T-cell (primary cell): Measurements from ENCODE around the gene GUCA2A. TPM values are rescaled to one million over a fixed set of nuclear protein-coding genes. Genes with fewer than 3 reads are reported as not detected.

Source experiments
- ATAC-seq, 4 experiments: fragments of 200-7000 bp in 3 of 4; fragments of 150-1000 bp in 1 of 4; cut with Tn5 transposase; replicated peaks in 1 of 4; 1 replicate in 3 of 4; 2 replicates in 1 of 4; pipeline ENCODE4 v1.10.0; 2021; ENCODE audit warnings: moderate library complexity in 3 of 4, mild to moderate bottlenecking in 2 of 4, moderate number of reproducible peaks in 1 of 4
- CTCF ChIA-PET, 2 donors: fragments of 300-600 bp; sonication (Branson Sonifier 250); formaldehyde crosslinking; loops; one replicate each; lab custom pipeline; 2022; ENCODE audit warnings: antibody characterized with exemption in 2 of 2; lab: Charles Lee
- POLR2A ChIA-PET, 2 donors: fragments of 300-600 bp; sonication (Branson Sonifier 250); formaldehyde crosslinking; loops; one replicate each; lab custom pipeline; 2022; ENCODE audit warnings: antibody characterized with exemption in 2 of 2; lab: Charles Lee
- DNase-seq, 35 experiments: peaks; one replicate each; pipeline versions ENCODE4 v3.0.0 to v3.0.0-alpha.2; 2013 to 2023
- H3K27ac ChIP-seq: one replicate; pipeline ENCODE4 v1.5.1; 2013; ENCODE audit warnings: low read length
- H3K27me3 ChIP-seq, 2 experiments: replicated peaks in 1 of 2; 1 replicate in 1 of 2; 2 replicates in 1 of 2; pipeline versions ENCODE4 v1.6.1 to v1.7.0; 2013; ENCODE audit warnings: low read length in 1 of 2, mixed read lengths in 1 of 2; ENCODE audit not compliant: control insufficient read depth in 2 of 2, insufficient read depth in 2 of 2; ENCODE audit errors: extremely low read depth in 1 of 2
- H3K36me3 ChIP-seq, 2 donors: 1 replicate in 1 of 2; 2 replicates in 1 of 2; pipeline versions ENCODE4 v1.6.1 to v1.7.0; 2013; ENCODE audit warnings: low read length in 1 of 2; ENCODE audit not compliant: control insufficient read depth in 2 of 2, insufficient read depth in 1 of 2; ENCODE audit errors: extremely low read depth in 1 of 2
- H3K4me1 ChIP-seq, 2 experiments: 1 replicate in 1 of 2; 2 replicates in 1 of 2; pipeline versions ENCODE4 v1.6.1 to v1.7.0; 2013; ENCODE audit warnings: low read length in 2 of 2, mixed read lengths in 1 of 2; ENCODE audit not compliant: insufficient read depth in 2 of 2, control insufficient read depth in 1 of 2; ENCODE audit errors: extremely low read depth in 1 of 2
- H3K4me3 ChIP-seq, 2 donors: 1 replicate in 1 of 2; 2 replicates in 1 of 2; pipeline versions ENCODE4 v1.5.1 to v1.7.0; 2013; ENCODE audit warnings: mild to moderate bottlenecking in 2 of 2, low read length in 1 of 2, moderate library complexity in 1 of 2; ENCODE audit not compliant: control insufficient read depth in 1 of 2; ENCODE audit errors: extremely low read depth in 1 of 2
- H3K9me3 ChIP-seq: 2 replicates; pipeline ENCODE4 v1.7.0; 2013
- H3K27ac Mint-ChIP-seq, 2 donors: one replicate each; pipeline ENCODE4 v1.8.0; 2020 to 2021; ENCODE audit warnings: mild to moderate bottlenecking in 2 of 2, mixed read lengths in 2 of 2
- H3K27me3 Mint-ChIP-seq, 2 donors: one replicate each; pipeline ENCODE4 v1.8.0; 2021 to 2022; ENCODE audit warnings: mixed read lengths in 2 of 2
- H3K36me3 Mint-ChIP-seq: one replicate; pipeline ENCODE4 v1.8.0; 2021; ENCODE audit warnings: mixed read lengths
- H3K4me1 Mint-ChIP-seq, 3 donors: one replicate each; pipeline ENCODE4 v1.8.0; 2020 to 2022; ENCODE audit warnings: mixed read lengths in 3 of 3, mild to moderate bottlenecking in 1 of 3
- H3K4me3 Mint-ChIP-seq, 3 donors: one replicate each; pipeline ENCODE4 v1.8.0; 2020 to 2022; ENCODE audit warnings: mild to moderate bottlenecking in 3 of 3, mixed read lengths in 3 of 3, moderate library complexity in 3 of 3
- H3K9me3 Mint-ChIP-seq, 3 donors: one replicate each; pipeline ENCODE4 v1.8.0; 2020 to 2022; ENCODE audit warnings: mixed read lengths in 3 of 3
- WGBS: methylation state at CpG from one replicate; pipeline ENCODE4 v1.1.5; 2013; ENCODE audit warnings: missing lambda C conversion rate; ENCODE audit not compliant: insufficient coverage; 5-methylcytosine and 5-hydroxymethylcytosine counted together
- total RNA-seq, 35 experiments: library from RNA in 6 of 35; stranded (reverse) in 6 of 35; fragments of 120-200 nt in 1 of 35; gene quantifications; one replicate each; pipeline versions ENCODE4 v1.2.1 to v1.2.4 and lab custom pipeline; 2013 to 2026

Gene GUCA2A
- total RNA-seq, 5 donors from 2014 or later (not counting 1 experiment from before 2014, with no cell fraction given), result not detected

- CTCF ChIA-PET, result interaction anchor here in 1 of 2 donors (0.6 to 1.2 kb wide), 3 partner anchors 155 to 419 kb away, joined by 3 to 6 read pairs (median 5); no protein-coding TSS in a partner anchor
- H3K36me3 ChIP-seq, result peaks cover 0 to 23% of the 10 kb centered on the region in 2 donors
- H3K27ac ChIP-seq, result no peak overlapping the region
- POLR2A ChIA-PET, result no interaction called here
- WGBS, result no CpG with 5 or more reads among the region's 2 CpGs
- peak overlapping the region in 1 of 2 donors; percentile 23 for H3K27ac Mint-ChIP-seq
- DNase-seq (no peak), ATAC-seq (no peak)
- no peaks in the 10 kb centered on the region for H3K4me1 Mint-ChIP-seq
- H3K27me3 ChIP-seq, result no peaks in the 10 kb centered on the region
- peaks cover 19% of the 10 kb centered on the region for H3K36me3 Mint-ChIP-seq
- no peak overlapping the region for H3K4me3 Mint-ChIP-seq
- H3K4me3 ChIP-seq, result no peak overlapping the region
- H3K9me3 Mint-ChIP-seq, result no peaks in the 10 kb centered on the region
- no peaks in the 10 kb centered on the region for H3K4me1 ChIP-seq
- no peaks in the 10 kb centered on the region for H3K9me3 ChIP-seq
- no peaks in the 10 kb centered on the region for H3K27me3 Mint-ChIP-seq
Measured at GRCh38 chr1:42179275-42179674, 14.7 kb upstream of the GUCA2A start.

- H3K4me1 ChIP-seq, result peaks cover 0 to 3% of the 10 kb centered on the region in 2 experiments
- no peak for DNase-seq
- H3K9me3 ChIP-seq, result no peaks in the 10 kb centered on the region
- Mint-ChIP-seq H3K4me1 (peaks cover 0 to 2% (median 0%) of the 10 kb centered on the region in 3 donors), H3K4me3 (no peak overlapping the region), H3K36me3 (peaks cover 19% of the 10 kb centered on the region), H3K27me3 (no peaks in the 10 kb centered on the region), H3K9me3 (no peaks in the 10 kb centered on the region), H3K27ac (peak overlapping the region in 1 of 2 donors; percentile 29)
- no peak overlapping the region for H3K27ac ChIP-seq
- ChIA-PET CTCF (no interaction called here), POLR2A (no interaction called here)
- no peak overlapping the region for H3K4me3 ChIP-seq
- peaks cover 0 to 20% of the 10 kb centered on the region in 2 donors for H3K36me3 ChIP-seq
- no peaks in the 10 kb centered on the region for H3K27me3 ChIP-seq
- no CpG with 5 or more reads among the region's 3 CpGs for WGBS
- ATAC-seq, result no peak
Measured at GRCh38 chr1:42178249-42178648, 13.7 kb upstream of the GUCA2A start.

GRCh38 chr1:42177541-42177981, 13.0 kb upstream of the GUCA2A start:
- ATAC-seq, result no peak
- peaks cover 0 to 2% (median 0%) of the 10 kb centered on the region in 3 donors for H3K4me1 Mint-ChIP-seq
- peaks cover 0 to 20% of the 10 kb centered on the region in 2 donors for H3K36me3 ChIP-seq
- H3K4me1 ChIP-seq, result peaks cover 0 to 6% of the 10 kb centered on the region in 2 experiments
- H3K4me3 Mint-ChIP-seq, result no peak overlapping the region
- no peaks in the 10 kb centered on the region for H3K9me3 ChIP-seq
- ChIA-PET POLR2A (no interaction called here), CTCF (interaction anchor here in 1 of 2 donors (0.7 kb wide), 1 partner anchor 495 kb away, joined by 4 read pairs; no protein-coding TSS in a partner anchor)
- H3K27me3 ChIP-seq, result no peaks in the 10 kb centered on the region
- no peak overlapping the region for H3K4me3 ChIP-seq
- H3K27me3 Mint-ChIP-seq, result no peaks in the 10 kb centered on the region
- no peak overlapping the region for H3K27ac Mint-ChIP-seq
- 73% methylated on average over 2 of the region's 6 CpGs for WGBS
- no peaks in the 10 kb centered on the region for H3K9me3 Mint-ChIP-seq
- H3K36me3 Mint-ChIP-seq, result peaks cover 19% of the 10 kb centered on the region
- no peak overlapping the region for H3K27ac ChIP-seq
- DNase-seq, result no peak

GRCh38 chr1:42176902-42177519, 12.5 kb upstream of the GUCA2A start:
- peak in 3 of 35 experiments; percentile 20 to 53 (median 21) for DNase-seq
- Mint-ChIP-seq H3K4me3 (no peak overlapping the region), H3K36me3 (peaks cover 19% of the 10 kb centered on the region), H3K4me1 (peaks cover 0 to 2% (median 2%) of the 10 kb centered on the region in 3 donors), H3K27ac (peak overlapping the region in 1 of 2 donors; percentile 3), H3K27me3 (no peaks in the 10 kb centered on the region), H3K9me3 (no peaks in the 10 kb centered on the region)
- Histone ChIP-seq H3K9me3 (no peaks in the 10 kb centered on the region), H3K27me3 (no peaks in the 10 kb centered on the region), H3K4me1 (peaks cover 0 to 6% of the 10 kb centered on the region in 2 experiments), H3K4me3 (no peak overlapping the region), H3K27ac (no peak overlapping the region), H3K36me3 (peaks cover 0 to 20% of the 10 kb centered on the region in 2 donors)
- 93% methylated on average over 4 of the region's 4 CpGs for WGBS
- ChIA-PET POLR2A (no interaction called here), CTCF (interaction anchor here in 1 of 2 donors (0.7 kb wide), 1 partner anchor 495 kb away, joined by 4 read pairs; no protein-coding TSS in a partner anchor)
- ATAC-seq, result peak in 3 of 4 experiments; percentile 46 to 54 (median 48)

GRCh38 chr1:42175314-42176054, 10.9 kb upstream of the GUCA2A start:
- H3K36me3 Mint-ChIP-seq, result peaks cover 14% of the 10 kb centered on the region

More at GRCh38 chr1:42175314-42176054, 10.9 kb upstream of the GUCA2A start:
- ATAC-seq, result no peak
- peaks cover 0 to 9% of the 10 kb centered on the region in 2 experiments for H3K27me3 ChIP-seq
- peaks cover 0 to 8% of the 10 kb centered on the region in 2 donors for H3K36me3 ChIP-seq
- ChIA-PET POLR2A (no interaction called here), CTCF (no interaction called here)
- no peak overlapping the region for H3K27ac ChIP-seq
- H3K4me1 Mint-ChIP-seq, result peaks cover 0 to 2% (median 2%) of the 10 kb centered on the region in 3 donors
- H3K9me3 Mint-ChIP-seq, result no peaks in the 10 kb centered on the region
- H3K4me3 Mint-ChIP-seq, result no peak overlapping the region
- H3K4me1 ChIP-seq, result peaks cover 0 to 6% of the 10 kb centered on the region in 2 experiments
- H3K4me3 ChIP-seq, result no peak overlapping the region
- DNase-seq, result no peak
- 100% methylated on average over 3 of the region's 7 CpGs for WGBS
- H3K27me3 Mint-ChIP-seq, result peaks cover 0 to 3% of the 10 kb centered on the region in 2 donors
- H3K27ac Mint-ChIP-seq, result no peak overlapping the region
- no peaks in the 10 kb centered on the region for H3K9me3 ChIP-seq
